HG02943 (cell line): ENCODE measurements around the gene WDR4.
"Not testable (repeated sequence)": the region's sequence is repeated elsewhere in the genome, so short reads cannot be mapped to it uniquely, and the experiment has no call there.

Experiments
- ATAC-seq: cut with Tn5 transposase; IDR thresholded peaks from one replicate; pipeline ENCODE4 v1.9.1; 2021; ENCODE audit warnings: mild to moderate bottlenecking, low read depth, moderate library complexity; ENCODE audit not compliant: unreplicated experiment

WDR4 gene

DNA sequence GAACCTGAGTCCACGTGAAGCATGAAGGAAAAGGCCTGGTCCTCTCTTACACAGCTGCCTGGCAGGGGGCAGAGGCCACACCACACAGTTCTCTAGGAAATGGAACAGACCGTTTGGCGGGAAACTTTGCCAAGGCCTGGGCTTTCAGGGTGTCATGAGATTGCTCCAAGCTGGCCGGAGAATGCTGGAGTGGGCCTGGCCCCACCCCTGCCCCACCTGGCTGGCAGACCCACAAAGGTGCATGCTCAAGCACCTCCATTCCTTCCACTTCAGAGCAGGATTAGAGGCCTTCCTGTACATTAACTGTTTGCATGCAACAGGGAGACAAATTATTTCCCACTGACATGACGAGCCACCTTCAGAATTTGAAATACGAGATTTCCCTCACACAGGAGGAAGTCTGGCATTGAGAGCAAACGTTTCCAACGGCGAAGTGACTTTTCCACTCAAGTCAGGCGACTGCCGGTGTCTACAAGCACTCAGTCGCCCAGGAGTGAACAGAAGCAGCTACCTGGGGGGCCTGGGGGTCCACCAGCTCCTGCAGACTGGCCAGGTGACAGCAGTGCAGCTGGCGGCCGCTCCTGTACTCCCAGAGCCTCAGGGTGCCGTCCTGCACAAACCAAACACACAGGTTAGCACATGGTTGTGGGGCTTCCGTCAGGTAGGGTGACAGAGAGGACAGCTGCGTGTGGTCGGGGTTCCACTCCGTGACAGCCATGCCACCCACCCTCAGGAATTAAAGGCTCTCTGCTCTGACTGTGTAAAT lies 24.0 kb downstream of the WDR4 start:
- ATAC-seq = no peak

DNA sequence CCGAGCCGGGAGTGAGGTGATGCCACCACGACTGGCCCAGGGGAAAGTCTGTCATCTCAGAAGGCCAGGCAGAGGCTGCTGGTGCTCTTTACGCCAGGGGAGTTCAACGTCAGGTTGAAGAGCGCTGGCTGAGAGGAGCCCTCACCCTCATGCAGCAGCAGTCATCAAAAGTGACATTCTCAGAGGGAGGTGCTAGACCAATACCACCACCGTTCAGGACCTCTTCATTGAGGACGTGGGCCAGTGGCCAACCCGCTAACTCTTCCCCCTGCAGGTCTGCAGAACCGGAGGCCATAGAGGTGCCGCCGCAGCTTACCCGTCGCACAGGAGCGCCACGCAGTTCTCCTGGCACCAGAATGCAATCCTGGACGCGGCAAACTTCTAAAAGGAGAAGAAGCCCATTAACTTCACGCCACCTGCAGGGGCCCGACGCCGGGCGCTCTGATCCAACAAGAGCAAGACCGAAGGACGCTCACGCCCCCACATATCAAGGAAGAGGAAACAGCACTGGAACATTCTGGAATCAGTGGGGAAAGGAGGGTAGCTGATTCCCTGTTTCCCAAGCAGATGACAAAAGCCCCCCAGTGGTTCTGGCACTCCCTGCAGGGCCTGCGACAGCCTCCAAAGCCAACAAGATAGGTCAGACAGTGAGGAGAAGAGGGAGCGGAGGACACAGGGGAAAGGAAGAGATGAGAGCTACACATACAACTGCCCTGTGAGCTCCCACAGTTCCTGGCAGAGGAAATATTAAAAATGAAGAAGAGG lies 24.9 kb downstream of the WDR4 start:
- no peak for ATAC-seq

DNA sequence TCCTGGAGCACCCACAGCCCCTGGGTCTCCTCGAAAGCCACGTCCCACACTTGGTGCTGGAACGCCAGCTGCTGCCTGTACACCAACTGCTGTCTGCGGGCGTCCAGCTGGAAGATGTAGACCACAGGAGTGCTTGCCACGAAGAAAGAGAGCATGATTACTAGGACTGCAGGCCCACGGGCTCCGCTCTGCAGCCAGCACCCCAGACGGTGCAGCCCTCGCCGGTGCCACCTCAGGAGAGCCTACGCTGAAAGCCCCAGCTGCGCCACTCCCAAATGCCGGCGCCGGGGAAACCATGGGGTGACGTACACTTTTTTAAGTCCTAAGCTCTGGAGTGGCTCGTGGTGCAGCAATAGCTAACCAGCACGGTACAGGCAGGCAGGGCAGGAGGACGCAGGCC lies 25.7 kb downstream of the WDR4 start:
- no peak for ATAC-seq

DNA sequence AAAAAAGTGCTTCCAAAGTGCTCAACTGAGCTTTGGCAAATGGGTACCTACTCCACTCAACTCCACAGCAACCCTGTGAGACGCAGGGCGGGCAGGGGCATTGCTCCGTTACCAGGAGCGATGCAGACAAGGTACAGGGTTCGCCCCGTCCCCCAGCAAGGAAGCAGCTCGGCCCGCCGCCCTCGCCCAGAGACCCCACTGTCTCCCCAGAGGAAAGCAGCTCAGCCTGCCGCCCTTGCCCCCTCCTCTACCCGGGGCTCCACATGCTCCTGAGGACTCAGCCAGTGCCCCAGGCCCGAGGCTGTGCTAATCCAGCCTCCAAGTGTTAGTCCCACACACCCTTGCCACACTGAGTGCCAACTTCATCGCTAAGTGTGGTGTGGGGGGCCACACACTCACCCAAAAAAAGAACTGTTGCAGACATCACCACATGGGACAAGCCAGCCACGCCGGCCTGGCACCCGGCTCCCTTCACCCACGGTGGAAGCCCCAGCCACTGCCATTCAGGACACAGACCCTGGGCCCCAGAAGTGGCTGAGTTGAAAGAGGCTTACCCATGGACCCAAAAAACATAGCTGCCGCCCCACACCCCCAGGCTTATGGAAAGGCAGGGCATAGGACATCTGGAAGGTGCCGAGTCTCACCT lies 26.3 kb downstream of the WDR4 start:
- no peak for ATAC-seq

DNA sequence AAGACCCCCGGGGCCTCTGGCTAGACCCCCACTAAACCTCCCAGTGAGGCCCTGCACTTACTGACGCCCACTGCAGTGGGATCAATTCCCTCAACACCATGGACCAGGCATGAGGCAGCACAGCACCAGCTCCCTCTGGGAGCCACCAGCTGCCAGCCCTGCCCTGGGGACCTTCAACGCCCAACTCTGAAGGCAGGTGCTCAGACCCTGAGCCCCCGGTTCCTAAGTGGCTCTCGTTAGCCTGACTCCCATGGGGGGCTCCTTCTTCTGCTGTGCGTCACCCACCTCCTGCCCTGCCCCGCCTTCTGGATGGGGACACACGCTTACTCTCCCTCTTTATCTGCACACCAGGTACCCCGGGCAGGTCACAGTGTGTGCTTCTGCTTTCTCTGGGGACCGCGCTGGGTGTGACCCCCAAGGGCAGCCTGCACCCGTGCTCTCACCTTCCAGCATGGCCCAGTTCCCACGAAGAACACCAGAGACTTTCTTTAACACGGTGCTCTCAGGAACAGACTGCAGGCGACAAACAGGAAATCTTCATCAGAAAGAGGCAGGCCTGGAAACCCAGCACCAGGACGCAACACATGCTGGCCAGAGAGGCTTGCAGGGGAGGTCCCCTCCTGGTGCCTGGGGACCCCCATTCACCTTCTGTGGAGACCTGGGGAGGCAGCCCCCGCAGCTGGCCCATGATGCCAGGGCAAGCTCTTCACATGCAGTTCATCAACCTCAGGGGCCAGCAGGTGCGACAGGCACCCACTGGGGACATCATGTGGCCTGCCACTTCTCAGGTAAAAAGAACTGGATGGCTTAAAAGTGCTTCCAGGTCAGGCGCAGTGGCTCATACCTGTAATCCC lies 27.3 kb downstream of the WDR4 start:
- no peak for ATAC-seq

DNA sequence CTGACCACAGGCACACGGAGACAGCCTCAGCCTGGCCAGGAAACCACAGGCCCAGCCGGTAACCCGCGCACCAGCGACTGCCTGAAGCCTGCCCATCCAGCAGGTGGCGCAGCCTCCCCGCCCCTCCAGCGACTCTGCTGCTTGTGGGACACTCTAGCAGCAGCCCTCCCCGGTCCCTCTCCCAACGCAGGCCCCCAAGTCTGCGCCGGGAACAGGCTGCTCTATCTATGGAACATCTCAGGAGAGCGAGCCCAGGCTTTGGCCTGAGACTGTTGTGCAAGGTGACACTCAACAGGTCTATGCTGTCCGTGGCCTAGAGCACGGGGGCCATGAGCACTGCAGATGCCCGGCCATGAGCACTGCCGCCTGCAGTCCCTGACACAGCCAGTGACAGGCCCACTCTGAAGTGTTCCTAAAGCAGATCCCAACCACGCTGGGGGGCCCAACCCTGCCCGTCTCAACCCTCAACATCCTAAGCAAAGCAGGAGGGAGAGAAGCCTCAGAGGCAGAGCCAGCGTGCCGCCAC lies 28.4 kb downstream of the WDR4 start:
- no peak for ATAC-seq

DNA sequence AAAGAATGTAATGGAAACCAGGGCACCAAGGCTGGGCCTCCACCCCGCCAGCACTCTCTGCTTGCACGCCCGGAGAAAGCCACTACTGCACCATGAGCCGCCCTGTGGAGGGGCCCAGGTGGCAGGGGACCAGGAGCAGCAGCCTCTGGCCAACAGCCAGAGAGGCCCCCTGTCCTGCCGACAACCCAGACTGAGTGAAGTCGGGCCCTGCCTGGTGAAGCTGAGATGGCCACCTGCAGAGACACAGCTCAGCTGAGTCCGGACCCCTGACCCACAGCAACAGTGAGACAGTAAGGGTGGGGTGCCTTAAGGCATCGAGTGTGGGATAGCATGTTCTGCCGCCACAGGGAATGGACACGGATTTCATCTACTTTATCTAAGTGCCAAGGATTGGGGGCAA lies 28.9 kb downstream of the WDR4 start:
- no peak for ATAC-seq

DNA sequence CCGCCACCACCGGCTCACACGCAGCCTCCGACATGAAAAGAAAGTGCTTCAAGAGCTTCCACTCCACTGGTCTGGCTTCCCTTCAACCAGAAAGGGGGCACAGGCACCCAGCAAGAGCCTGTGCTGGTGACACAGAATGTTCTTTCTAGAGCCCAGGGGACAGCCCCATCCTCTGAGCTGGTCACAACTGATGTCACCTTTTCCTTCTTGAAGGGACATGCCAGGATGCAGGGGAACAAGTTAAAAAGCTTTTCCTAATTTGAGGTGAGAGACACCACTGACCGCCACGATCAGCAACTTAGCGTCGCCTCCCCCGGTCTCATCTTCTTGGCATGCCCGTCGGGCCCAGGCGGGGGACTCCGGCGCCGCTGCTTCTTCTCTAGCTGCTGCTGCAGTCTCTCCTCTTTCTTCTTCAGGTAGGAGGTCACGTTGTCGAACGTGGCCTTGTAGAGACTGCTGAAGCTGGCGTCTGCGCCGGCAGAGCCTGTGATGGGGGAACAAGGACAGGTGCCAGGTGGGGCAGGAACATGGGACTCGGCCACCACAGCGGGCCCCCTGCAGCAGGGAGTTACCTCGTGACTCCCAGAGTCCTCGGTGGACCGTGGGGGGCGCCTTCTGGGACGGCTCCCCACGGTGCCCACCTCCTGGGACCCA lies 29.5 kb downstream of the WDR4 start:
- ATAC-seq = no peak

DNA sequence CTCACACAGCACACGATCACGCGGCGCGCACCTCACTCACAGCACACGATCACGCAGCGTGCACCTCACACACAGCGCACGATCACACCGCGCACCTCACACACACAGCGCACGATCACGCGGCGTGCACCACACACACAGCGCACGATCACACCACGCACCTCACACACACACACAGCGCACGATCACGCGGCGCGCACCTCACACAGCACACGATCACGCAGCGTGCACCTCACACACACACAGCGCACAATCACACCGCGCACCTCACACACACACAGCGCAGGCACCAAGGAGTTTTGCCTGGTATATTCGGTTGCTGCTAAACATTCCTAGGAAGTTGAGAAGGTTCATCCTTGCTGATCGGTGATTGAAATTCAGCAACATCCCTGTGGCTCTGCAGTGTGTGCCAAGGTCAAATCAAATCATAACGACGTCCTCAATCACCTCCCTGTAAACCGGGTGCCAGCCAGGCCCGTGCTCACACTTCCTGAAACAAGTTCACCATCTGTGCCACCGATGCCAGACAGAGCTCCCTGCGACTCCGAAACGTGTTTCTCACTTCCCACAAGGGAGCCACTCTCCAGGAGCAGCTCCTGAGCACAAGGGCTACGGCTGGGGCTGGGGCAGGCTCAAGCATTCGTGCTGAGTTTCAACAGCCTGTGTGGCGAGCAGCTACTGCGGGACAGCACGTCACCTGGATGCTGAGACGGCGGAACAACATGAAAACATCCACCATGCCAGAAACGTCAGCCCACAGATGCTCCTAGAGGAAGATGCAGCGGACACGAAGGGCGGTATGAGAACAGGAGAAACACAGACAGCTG lies 30.2 kb downstream of the WDR4 start:
- no peak for ATAC-seq

DNA sequence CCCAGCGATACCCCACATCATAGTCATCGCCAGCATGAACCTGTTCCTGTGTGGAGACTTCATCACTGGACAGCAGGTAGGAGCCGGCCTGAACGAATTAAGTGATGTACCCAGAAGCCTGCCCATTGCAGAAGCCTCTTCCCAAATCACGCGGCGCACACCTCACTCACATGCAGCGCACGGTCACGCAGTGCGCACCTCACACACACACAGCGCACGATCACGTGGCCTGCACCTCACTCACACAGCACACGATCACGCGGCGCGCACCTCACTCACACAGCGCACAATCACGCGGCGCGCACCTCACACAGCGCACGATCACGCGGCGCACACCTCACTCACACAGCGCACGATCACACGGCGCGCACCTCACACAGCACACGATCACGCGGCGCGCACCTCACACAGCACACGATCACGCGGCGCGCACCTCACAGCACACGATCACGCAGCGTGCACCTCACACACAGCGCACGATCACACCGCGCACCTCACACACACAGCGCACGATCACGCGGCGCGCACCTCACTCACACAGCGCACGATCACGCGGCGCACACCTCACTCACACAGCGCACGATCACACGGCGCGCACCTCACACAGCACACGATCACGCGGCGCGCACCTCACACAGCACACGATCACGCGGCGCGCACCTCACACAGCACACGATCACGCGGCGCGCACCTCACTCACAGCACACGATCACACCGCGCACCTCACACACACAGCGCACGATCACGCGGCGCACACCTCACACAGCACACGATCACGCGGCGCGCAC lies 31.0 kb downstream of the WDR4 start:
- not testable (repeated sequence) for ATAC-seq

DNA sequence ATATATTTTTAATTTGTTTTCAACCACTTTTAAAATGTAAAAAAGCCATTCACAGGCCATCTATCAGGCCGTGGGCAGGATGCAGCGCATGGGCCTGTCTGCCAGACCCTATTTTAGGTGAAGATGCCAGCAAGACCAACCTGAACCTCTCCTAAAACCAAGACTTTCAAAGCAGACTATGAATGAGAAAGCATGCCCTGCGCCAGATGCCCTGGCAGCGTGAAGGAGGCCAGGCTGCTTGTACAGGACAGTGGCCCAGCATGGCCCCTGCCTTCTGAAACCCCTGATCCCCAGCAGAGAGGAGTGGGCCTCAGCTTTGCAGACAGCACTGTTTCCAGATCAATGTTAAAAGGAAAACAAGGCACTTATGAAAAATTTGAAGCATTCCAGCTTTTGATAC lies 31.6 kb downstream of the WDR4 start:
- no peak for ATAC-seq

DNA sequence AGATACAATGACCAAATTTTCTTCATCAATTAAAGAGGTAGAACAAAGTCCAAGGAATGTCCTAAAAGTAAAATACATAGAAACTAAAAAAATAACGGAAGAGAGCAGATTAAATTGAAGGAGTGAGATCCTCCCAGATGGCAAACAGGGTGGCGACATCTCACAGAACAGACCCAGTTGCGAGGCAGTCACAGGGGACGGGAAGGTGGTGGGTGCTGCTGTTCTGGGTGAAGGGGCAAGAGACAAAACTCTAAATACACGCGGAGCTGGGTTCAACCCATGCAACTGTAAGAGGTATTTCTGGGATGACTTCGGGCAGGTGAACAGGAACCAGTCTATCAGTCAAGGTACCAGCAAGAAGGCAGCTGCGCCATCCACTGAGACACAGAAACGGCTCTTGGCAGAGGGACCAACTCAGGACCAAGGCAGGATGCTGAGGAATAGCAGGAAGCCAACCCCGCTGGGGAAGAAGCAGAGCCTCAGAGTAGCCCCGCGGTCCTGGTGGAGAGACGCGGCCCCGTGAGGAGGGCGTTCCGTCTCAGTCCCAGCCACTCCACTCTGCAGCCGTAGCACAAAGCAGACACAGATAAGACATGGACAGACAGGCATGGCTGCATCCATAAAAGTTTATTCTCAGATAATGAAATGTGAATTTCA lies 32.2 kb downstream of the WDR4 start:
- no peak for ATAC-seq

DNA sequence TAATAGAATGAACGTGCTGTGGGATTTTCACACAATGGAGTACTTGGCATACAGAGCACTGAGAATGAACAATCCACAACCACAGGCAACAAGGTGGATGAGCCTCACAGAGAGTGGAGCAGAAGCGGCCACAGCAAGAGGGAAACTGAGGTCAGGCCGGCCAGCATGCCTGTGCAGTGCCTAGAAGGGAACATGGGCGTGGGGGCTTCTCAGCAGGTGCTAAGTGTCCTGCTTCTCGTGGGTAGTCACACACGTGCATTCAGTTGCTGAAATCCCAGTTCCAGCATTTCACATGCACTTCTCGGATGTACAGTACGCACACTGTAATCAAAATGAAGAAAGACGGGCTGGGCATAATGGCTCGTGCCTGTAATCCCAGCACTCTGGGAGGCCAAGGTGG lies 33.1 kb downstream of the WDR4 start:
- no peak for ATAC-seq

DNA sequence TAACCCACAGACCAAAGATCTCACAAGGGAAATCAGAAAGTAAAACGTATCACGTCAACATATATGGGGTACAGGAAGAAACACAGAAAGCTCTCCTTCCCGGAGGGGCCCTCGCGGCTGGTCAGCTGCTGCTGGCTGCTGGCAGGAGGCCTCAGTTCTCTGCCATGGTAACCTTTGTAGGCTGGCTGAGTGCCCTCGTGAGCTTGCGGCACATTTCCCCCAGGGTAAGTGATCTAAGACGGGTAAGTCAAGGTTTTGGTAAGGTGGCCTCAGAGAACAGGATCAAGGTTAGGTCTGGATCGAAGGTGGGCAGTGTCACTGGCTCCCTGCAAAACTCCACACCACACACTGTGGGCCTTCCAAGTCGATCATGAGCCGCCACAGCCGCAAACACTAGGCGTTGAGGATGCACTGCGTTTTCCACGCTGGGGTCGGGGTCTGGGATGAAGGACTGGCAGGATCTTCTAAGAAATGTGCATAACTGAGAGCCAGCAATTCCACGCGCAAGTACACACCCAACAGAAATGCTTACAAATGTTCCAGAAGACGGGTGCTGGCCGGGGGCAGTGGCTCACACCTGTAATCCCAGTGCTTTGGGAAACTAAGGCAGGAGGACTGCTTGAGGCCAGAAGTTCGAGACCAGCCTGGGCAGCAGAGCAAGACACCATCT lies 33.9 kb downstream of the WDR4 start:
- ATAC-seq = no peak

DNA sequence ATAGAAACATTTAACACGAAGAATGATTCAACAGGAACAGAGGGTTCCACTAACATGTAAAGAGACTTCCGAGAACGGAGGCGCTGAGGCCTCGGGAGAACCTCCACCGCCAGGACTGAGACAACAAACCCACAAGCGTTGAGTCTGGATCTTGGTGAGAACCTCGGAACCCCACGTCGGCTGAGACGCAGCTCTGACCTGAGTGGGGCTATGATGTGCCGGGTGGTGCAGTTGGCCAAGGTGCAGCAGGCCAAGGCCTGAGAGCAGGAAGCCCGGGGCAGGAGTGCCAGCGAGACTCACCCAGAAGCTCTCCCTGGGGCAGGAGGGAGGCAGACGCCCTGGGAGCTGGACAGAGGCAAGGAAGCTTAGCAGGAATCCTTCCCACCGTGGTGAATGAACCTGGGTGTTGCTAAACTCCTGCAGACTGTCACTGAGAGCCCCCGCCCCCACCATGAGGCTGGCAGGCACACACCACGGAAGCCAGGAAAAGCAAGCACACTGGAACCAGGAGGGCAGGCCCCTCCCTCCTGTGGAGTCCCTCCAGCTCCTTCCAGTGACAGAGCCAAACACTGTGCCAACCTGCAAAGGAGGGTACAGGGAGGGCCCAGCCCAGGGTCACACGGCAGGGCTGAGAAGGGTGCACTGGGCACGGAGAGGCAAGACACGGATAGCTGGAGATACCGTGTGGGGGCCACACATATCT lies 34.8 kb downstream of the WDR4 start:
- ATAC-seq = no peak

DNA sequence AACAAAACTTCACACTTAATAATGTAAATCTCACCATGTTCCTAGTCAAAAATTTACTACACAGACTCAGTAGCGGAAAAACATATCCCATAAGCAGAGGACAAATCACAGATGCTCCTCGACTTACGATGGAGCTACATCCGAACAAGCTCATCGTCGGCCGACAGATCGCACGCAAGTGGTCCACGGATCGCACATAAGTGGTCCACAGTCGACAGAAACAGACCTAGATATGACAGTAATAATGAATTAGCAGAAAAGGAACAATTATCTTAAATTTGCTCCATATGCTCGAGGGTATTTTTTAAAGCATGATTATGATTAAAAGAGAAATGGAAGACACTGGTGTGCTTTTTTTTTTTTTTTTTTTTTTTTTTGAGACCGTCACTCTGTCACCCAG lies 36.3 kb downstream of the WDR4 start:
- no peak for ATAC-seq
